Smooth muscle cell (in vitro differentiated cells): ENCODE measurements around the gene DHCR24. TPM values are rescaled to one million over a fixed set of nuclear protein-coding genes. Genes with fewer than 3 reads are reported as not detected.

ENCODE experiments used
- DNase-seq: peaks from one replicate; lab custom pipeline; 2025; ENCODE audit not compliant: unreplicated experiment; lab: John Stamatoyannopoulos, UW
- H2AFZ ChIP-seq: fragments of 200-600 bp; sonication (generic); 2 replicates; pipeline ENCODE4 v1.6.0; 2016; ENCODE audit warnings: antibody characterized with exemption, low read depth, mild to moderate bottlenecking
- H3F3A ChIP-seq: fragments of 200-600 bp; sonication (generic); 2 replicates; pipeline ENCODE4 v1.6.0; 2017; ENCODE audit warnings: antibody characterized with exemption, low read depth
- H3K27ac ChIP-seq: fragments of 200-600 bp; sonication (generic); 2 replicates; pipeline ENCODE4 v1.5.1; 2016; ENCODE audit warnings: low read depth, mild to moderate bottlenecking
- H3K27me3 ChIP-seq: fragments of 200-600 bp; sonication (generic); 2 replicates; pipeline ENCODE4 v1.6.1; 2016; ENCODE audit warnings: low read depth, mild to moderate bottlenecking
- H3K36me3 ChIP-seq: fragments of 200-600 bp; sonication (generic); 2 replicates; pipeline ENCODE4 v1.5.1; 2016; ENCODE audit warnings: low read depth
- H3K4me1 ChIP-seq: fragments of 200-600 bp; sonication (generic); 2 replicates; pipeline ENCODE4 v1.5.1; 2016; ENCODE audit warnings: low read depth
- H3K4me2 ChIP-seq: fragments of 200-600 bp; sonication (generic); 2 replicates; pipeline ENCODE4 v1.6.0; 2016; ENCODE audit warnings: mild to moderate bottlenecking
- H3K4me3 ChIP-seq: fragments of 200-600 bp; sonication (generic); 2 replicates; pipeline ENCODE4 v1.5.1; 2016; ENCODE audit warnings: mild to moderate bottlenecking
- H3K79me2 ChIP-seq: fragments of 200-600 bp; sonication (generic); 2 replicates; pipeline ENCODE4 v1.6.0; 2016; ENCODE audit warnings: low read depth, mild to moderate bottlenecking
- H3K9ac ChIP-seq: fragments of 200-600 bp; sonication (generic); 2 replicates; pipeline ENCODE4 v1.6.0; 2016; ENCODE audit warnings: low read depth
- H3K9me3 ChIP-seq: fragments of 200-600 bp; sonication (generic); replicated peaks from 2 replicates; pipeline ENCODE4 v1.5.1; 2016; ENCODE audit warnings: low read depth
- H4K20me1 ChIP-seq: fragments of 200-600 bp; sonication (generic); 2 replicates; pipeline ENCODE4 v1.6.0; 2016; ENCODE audit warnings: low read depth
- CTCF ChIP-seq: fragments of 200-600 bp; sonication (generic); IDR thresholded peaks from 2 replicates; pipeline ENCODE4 v1.5.1; 2017; ENCODE audit warnings: borderline replicate concordance, mild to moderate bottlenecking, antibody characterized with exemption; ENCODE audit not compliant: insufficient read depth, poor library complexity, severe bottlenecking
- WGBS: methylation state at CpG from one replicate; pipeline ENCODE4 v1.1.7; 2016; ENCODE audit warnings: low lambda C conversion rate; 5-methylcytosine and 5-hydroxymethylcytosine counted together
- polyA plus RNA-seq: library from polyadenylated mRNA; unstranded; fragments of >200 nt; fragmentation: Nextera tagmentation; extraction: Ambion mirVana; gene quantifications from 2 replicates; pipeline ENCODE4 v1.2.1, GENCODE V29; 2016
- total RNA-seq: library from RNA; depleted of rRNA; stranded (reverse); fragments of >200 nt; gene quantifications from 2 replicates; pipeline ENCODE4 v1.2.3, GENCODE V29; 2014

DHCR24 gene
- total and polyA plus RNA-seq, 2 experiments from 2014 or later, result 47.2 to 64.2 TPM

GRCh38 chr1:54859700-54860391 lies 27.1 kb downstream of the DHCR24 start:
- H2AFZ ChIP-seq, result no peak overlapping the region
- H3K4me2 ChIP-seq, result no peak overlapping the region
- H4K20me1 ChIP-seq, result no peaks in the 10 kb centered on the region
- H3K27ac ChIP-seq, result no peak overlapping the region
- H3F3A ChIP-seq, result peaks cover 8% of the 10 kb centered on the region
- no peaks in the 10 kb centered on the region for H3K36me3 ChIP-seq
- no peak overlapping the region for H3K9ac ChIP-seq
- TF ChIP-seq CTCF, result no peak
- 77% methylated on average over 5 of the region's 5 CpGs for WGBS
- H3K79me2 ChIP-seq, result no peaks in the 10 kb centered on the region
- H3K27me3 ChIP-seq, result no peaks in the 10 kb centered on the region
- no peak overlapping the region for H3K4me3 ChIP-seq
- no peaks in the 10 kb centered on the region for H3K9me3 ChIP-seq
- H3K4me1 ChIP-seq, result no peaks in the 10 kb centered on the region
- DNase-seq, result no peak

GRCh38 chr1:54857746-54858561 lies 29.0 kb downstream of the DHCR24 start:
- Histone ChIP-seq H3K9me3 (no peaks in the 10 kb centered on the region), H3K4me3 (no peak overlapping the region), H3K36me3 (peaks cover 8% of the 10 kb centered on the region), H3K27me3 (no peaks in the 10 kb centered on the region), H3K4me1 (no peaks in the 10 kb centered on the region), H3F3A (peaks cover 8% of the 10 kb centered on the region), H2AFZ (no peak overlapping the region), H3K9ac (no peak overlapping the region), H4K20me1 (no peaks in the 10 kb centered on the region), H3K4me2 (no peak overlapping the region), H3K27ac (peak overlapping the region; percentile 60), H3K79me2 (no peaks in the 10 kb centered on the region)
- WGBS, result 69% methylated on average over 9 of the region's 9 CpGs
- no peak for TF ChIP-seq CTCF
- no peak for DNase-seq

- Histone ChIP-seq H3K4me1 (no peaks in the 10 kb centered on the region), H3K27ac (peak overlapping the region; percentile 60), H3K27me3 (no peaks in the 10 kb centered on the region), H4K20me1 (no peaks in the 10 kb centered on the region), H3K36me3 (peaks cover 8% of the 10 kb centered on the region), H2AFZ (no peak overlapping the region), H3F3A (peaks cover 8% of the 10 kb centered on the region), H3K4me2 (no peak overlapping the region), H3K9me3 (no peaks in the 10 kb centered on the region), H3K79me2 (no peaks in the 10 kb centered on the region), H3K9ac (no peak overlapping the region), H3K4me3 (no peak overlapping the region)
- 64% methylated on average over 3 of the region's 3 CpGs for WGBS
- no peak for DNase-seq
- TF ChIP-seq CTCF, result no peak
These were observed 29.9 kb downstream of the DHCR24 start for GRCh38 chr1:54857141-54857540.
